Retina (tissue), 1 donor: ENCODE measurements around the gene ATXN7L1.

Source experiments
- DNase-seq: peaks from one replicate; pipeline ENCODE4 v3.0.0-alpha.2; 2016

The ATXN7L1 gene

GRCh38 chr7:105775580-105775979 lies 100.8 kb downstream of the ATXN7L1 start:
- DNase-seq: no peak

DNA sequence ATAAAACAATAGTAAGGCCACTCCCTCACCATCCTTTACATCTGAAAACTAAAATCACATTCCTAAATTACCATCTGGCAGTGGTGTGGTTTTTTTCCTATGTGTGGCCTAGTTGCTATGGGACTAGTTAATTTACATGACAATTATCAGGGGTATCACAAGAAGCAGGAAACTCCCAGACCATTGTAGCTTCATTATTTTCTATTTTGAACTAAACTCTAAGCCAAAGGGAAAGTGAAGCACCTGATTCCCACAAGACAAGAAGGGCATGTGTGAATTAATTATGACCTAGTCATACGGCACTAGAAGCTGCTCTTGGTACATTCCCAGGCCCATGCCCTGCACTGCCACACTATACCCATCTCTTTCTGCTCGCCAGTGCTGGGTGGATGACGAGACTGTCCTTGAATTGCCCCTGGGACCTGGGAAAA lies 103.4 kb downstream of the ATXN7L1 start:
- DNase-seq: no peak

DNA sequence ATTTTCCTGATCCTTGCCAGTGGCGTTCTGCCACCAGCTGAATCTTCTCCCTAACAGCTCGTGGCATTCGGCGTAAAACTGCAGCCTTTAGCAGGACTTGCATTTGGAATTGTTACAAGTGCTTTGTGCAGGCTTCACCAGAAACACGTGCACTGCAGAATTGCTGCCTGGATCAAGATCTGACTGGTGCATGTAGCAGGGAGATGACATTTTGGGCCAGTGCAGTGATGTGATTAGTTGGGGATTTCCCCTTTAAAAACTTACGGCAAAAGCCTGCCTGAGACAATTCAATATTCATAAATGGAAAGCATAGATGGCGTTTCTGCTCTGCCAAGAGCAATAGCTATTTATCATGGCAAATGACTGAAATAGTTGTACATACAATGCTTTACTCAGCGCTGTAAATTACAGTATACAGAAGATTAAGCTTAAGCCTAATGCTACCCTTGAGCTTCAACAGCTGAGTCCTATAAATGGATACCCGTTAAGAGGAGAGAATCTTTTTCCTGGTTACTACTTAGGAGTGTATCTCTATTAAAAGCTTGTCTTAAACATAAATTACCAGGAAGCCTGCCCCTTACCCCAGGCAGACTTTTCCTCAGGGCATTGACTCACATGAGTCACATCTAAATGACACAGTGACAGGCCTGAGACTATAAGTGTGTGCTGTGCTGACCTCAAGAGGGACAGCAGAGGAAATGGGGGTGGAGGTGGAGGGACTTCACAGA lies 106.3 kb downstream of the ATXN7L1 start:
- no peak for DNase-seq

DNA sequence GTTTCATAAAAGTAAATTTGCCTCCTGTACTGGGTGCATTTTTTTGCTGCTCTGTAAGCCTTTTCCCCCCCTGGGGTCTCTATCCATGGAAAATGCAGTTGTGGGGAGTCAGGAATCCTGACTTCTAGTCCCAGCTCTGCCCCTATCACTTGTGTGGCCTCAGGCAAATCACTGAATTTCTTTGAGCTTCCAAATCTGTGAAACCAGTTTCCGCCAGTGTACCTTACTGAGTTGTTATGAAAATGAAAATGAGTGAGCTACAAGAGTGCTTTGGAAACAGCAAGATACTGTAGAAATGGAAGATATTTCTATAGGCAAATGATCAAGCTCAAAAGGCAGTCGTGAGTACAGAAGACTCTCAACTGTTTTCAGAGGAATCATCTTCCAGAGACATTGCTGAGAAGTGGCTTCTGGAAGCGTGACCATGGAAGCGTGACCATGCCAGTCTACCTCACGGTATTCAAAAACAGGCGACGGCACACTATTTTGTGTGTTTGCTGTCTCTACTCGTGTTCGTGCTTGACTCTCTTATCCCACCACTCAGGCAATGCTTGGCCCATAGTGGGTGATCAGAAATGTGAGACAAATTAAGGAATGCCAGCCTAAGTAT lies 107.4 kb downstream of the ATXN7L1 start:
- no peak for DNase-seq

DNA sequence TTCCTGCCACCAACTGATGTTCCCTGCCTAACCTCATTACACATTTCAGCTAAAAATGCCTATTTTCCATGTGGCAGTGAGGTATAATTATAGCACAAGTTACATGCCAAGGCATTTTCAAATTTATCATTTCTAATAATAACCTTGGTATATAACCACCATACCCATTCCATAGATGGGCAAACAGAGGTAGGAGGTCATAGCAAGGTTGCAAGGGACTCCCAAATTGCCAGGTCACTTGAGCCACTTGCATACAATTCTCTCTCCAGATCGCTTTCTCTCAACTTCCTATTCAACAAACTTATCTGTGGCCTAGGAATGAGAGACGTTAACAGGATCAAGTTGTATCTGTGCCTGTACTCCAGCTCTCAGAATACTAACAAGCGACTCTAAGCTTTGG lies 108.3 kb downstream of the ATXN7L1 start:
- DNase-seq: no peak

DNA sequence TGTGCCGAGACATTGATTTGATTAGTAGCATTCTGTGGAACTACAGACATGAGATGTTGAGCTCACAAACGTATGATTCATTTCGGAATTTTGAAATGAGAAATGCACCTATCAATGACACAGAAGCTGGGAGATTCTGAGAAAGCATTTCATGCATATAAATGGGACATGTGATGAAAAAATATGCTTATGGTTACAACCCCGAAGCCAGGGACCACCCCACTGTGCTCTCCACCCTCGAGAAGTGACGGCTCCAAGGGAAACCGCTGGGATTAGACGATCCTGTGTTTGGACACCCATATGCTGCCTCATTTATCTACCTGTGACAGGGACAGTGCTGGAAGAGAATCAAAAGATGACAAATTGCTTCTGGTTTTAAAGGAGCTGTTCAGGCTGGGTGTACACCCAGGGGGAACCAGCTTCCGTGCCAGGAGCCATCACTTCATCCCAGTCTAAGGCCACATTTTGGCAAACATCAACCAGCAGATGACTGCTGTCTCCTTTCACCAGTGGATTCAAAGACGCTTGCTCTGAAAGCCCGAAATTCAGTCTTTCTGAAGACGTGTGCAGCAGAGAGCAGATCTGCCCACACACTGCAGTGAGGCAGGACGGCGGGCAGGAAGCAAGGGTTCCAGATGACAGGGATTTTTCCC lies 109.9 kb downstream of the ATXN7L1 start:
- DNase-seq: no peak

- DNase-seq: no peak
Observed at GRCh38 chr7:105765846-105766245, 110.6 kb downstream of the ATXN7L1 start.

DNA sequence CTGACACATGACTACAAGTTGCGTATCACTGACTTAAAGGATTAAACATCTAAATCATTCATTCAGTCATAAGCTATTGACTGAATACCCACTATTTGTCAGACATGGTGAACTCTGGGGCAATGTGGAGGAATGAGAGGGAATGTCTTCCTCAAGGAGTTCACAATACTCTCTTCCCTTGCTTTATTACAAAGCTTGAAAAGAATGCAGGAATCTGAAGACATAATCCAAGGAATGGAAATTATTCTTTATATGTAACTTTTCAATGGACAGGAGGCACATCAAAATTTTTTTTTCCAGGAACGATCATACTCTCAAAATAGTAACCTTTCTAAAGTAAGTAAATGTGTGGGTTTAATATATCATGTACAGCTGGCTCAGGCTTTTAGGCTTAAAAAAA lies 111.9 kb downstream of the ATXN7L1 start:
- no peak for DNase-seq

GRCh38 chr7:105760551-105761447 lies 115.6 kb downstream of the ATXN7L1 start:
- no peak for DNase-seq

DNA sequence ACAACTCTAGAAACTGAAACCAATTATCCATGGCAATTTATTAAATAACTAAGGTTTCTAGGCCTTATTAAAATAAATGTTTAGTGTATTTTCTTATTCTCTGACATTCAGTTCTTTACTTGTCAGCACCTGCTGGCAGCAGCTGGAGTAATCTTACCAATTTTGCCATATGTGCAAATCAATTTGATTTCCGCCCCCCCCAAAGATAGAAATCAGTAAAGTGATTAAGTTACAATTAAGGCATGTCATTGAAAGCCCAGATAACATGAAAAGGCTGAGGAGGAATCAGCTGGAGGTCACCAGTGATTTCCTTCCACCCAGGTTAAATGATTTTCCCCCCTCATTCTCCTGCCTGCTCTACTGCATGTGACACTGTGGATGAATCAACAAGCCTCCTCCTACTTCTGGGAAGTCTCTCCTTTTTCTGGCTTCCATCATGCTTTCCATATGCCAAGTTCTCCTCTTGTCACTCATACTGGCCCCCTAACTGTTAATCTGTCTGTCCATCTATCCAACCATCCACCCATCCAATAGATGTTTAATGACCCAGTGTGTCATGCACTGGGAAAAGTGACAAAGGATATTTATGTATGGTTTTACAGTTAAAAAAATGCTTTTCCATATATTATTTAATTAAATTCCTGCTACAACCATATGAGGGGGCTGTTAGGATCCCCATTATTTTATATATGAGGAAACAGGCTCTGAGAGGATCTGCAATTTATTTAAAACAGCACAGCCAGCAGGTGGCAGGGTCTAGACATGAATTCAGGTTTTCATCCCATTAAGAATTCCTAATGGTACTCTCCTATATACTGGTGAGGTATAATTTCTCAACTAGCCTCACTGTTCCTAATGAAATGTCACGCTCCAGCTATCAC lies 116.5 kb downstream of the ATXN7L1 start:
- no peak for DNase-seq

- no peak for DNase-seq
Observed at GRCh38 chr7:105756367-105756766, 120.0 kb downstream of the ATXN7L1 start.

DNA sequence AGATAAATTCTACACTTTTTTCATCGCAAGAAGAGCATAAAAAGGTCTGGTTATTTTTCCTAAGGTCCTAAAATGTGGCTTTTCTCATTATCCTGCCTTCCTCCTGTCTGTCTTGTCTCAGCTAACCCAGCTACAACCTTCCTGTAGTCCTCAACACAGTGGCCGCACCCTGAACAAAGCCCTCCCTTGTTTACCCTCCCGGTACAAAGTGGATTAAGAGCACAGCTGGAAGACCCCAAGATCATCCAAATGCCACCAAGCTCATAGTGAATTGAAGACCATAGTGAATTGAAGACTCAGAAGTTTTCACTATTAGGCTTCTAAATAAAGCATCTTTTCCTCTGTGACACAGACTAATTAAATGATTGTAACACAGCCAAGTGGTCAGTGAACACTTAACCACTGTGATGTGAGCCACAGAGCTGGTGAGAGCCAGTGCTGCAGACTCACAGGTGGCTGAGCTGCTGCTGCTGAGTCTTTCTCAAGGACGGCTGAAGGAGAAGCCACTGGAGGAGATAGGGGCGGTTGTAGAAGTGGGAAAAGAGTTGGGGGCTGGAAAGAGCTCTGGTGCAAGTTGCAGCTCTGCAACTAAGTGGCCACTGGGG lies 123.6 kb downstream of the ATXN7L1 start:
- no peak for DNase-seq

DNA sequence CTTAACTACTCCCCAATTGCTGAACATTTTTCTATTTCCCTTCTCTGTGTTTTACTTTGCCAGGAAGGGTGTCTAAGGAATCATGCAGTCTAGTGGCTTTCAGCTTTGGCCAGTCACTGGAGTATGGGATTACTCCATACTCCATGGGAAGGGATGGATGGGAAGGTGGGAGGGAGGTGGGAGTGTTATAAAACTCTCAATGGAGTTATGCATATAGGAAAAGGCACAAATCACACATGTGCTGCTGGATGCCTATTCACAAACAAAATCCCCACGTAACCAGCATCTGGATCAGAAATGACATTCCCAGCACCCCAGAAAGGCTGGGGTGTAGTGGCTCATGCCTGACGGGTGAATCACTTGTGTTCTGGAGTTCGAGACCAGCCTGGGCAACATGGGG lies 125.3 kb downstream of the ATXN7L1 start:
- no peak for DNase-seq

- DNase-seq: no peak
Observed at GRCh38 chr7:105748701-105749100, 127.7 kb downstream of the ATXN7L1 start.

DNA sequence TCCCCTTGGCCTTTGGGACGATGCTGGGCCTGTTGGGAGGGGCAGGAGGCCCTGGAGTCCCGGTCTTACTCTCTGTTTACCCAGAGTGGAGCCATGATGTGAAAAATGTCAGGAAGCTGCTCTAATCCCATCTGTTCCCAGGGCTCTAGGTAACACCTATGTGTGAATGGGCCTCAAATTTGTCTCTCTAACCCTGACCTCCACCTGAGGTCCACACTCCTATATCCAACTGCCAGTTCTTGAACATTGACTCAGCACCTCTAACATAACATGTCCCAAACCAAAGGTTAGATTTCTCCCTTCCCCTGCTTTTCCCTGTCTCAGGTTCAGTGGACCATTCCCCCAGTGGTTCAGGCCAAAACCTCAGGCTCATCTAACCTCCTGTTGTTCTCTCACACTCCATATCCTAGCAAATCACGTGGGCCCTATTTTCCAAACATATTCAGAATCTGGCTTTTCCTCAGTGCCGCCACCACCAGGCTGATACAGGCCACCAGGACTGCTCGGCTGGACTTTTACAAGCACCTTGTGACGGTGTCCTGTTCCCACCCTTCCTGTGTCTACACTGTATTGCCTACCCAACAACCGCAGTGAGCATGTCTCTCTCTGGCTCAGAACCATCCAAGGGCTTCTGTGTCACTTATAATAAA lies 130.6 kb downstream of the ATXN7L1 start:
- no peak for DNase-seq

GRCh38 chr7:105744258-105744657 lies 132.1 kb downstream of the ATXN7L1 start:
- no peak for DNase-seq

- DNase-seq: no peak
Observed at GRCh38 chr7:105743351-105744090, 132.9 kb downstream of the ATXN7L1 start.

GRCh38 chr7:105742787-105743186 lies 133.6 kb downstream of the ATXN7L1 start:
- DNase-seq: no peak

GRCh38 chr7:105741982-105742381 lies 134.4 kb downstream of the ATXN7L1 start:
- no peak for DNase-seq

DNA sequence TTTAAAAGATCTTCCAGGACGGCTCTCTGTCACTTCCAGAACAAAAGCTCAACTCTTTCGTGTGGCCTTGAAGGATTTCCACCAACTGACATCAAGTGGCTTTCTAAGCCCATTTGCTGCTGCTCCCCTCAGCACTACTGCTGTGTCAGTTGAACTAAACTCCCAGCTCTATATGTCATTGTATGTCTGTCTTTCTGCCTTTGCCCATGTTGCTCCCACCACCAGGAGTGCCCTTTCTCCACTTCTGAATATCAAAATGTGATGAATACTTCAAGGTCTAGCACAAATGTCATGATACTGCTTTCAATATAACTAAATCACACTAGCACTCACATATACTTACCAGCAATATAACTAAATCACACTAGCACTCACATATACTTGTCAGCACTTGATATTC lies 138.3 kb downstream of the ATXN7L1 start:
- DNase-seq: no peak
